ENCODE results near the gene TXNRD3. TPM values are rescaled to one million over a fixed set of nuclear protein-coding genes. Genes with fewer than 3 reads are reported as not detected.

Gene TXNRD3
- total RNA-seq, 3 donors from 2014 or later = 11.8 to 19.3 (median 16.4) TPM

GRCh38 chr3:126622694-126623093 lies 32.2 kb downstream of the TXNRD3 start:
- DNase-seq (ENCODE audit: low spot score in 2 of 2) = no peak
- no peak overlapping the region for H3K27ac ChIP-seq
- H3K9me3 ChIP-seq = no peaks in the 10 kb centered on the region
- H3K36me3 ChIP-seq = no peaks in the 10 kb centered on the region
- H3K27me3 ChIP-seq = no peaks in the 10 kb centered on the region
- H3K4me1 ChIP-seq = no peaks in the 10 kb centered on the region
- TF ChIP-seq POLR2AphosphoS5 (IDR thresholded peaks at IDR 0.05) (no peak), POLR2A (IDR thresholded peaks at IDR 0.05) (no peak)
- TF ChIP-seq, protein P1, sequence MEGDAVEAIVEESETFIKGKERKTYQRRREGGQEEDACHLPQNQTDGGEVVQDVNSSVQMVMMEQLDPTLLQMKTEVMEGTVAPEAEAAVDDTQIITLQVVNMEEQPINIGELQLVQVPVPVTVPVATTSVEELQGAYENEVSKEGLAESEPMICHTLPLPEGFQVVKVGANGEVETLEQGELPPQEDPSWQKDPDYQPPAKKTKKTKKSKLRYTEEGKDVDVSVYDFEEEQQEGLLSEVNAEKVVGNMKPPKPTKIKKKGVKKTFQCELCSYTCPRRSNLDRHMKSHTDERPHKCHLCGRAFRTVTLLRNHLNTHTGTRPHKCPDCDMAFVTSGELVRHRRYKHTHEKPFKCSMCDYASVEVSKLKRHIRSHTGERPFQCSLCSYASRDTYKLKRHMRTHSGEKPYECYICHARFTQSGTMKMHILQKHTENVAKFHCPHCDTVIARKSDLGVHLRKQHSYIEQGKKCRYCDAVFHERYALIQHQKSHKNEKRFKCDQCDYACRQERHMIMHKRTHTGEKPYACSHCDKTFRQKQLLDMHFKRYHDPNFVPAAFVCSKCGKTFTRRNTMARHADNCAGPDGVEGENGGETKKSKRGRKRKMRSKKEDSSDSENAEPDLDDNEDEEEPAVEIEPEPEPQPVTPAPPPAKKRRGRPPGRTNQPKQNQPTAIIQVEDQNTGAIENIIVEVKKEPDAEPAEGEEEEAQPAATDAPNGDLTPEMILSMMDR (IDR thresholded peaks at IDR 0.05) = no peak
- no peak overlapping the region for H3K4me3 ChIP-seq
- intact Hi-C loops (cut with DNase I; ENCODE audit: low total_unique reads) = no loop called here

DNA sequence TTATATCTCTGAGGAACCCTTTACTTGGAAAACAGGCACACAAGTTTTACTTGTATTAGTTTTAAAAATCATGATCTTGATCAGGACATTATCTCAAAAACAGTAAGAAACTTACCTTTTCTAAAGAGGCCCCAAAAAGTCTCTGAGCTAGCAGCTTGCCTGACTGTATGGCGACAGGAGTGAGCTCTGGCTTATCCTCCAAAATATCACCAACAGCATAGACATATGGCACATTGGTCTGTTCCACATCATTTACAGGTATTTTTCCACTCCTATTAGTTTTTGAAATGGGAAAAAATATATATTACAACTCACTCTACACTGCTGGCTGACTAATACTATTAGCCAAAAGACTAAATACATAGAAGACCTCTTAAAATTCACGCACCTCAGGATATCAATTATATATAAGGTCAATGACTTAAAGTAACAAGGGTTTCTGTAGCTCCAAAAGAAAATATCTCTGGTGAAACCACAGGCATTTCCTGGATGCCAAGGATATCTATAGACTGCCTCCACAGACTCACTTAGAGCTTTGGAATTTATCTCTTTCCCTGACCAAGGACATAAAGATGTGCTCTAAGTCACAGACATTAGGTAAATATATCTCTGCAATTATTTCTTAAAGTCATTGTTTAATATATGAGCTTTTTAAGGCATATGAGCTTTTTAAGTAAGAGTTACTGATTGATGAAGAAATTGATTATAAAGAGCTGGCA lies 33.1 kb downstream of the TXNRD3 start:
- no peak overlapping the region for H3K27ac ChIP-seq

DNA sequence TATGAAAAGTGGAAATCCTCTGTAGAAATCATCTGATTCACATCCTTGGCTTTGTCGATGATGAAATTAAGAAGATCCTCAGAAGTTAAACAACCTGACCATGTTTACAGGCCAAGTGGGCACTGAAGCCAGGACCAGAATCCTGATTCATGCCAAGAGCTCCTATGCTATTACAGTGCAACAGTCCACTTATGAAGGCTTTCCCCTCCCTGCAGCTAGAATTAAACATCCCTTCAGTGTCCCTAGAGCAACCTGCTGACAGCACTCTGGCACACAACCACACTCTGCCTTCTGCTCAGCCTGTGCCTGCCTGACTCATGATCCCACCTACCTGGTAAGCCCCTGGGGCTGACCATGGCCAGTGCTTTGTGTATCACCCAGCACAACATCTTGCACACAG lies 33.8 kb downstream of the TXNRD3 start:
- no peak for DNase-seq (ENCODE audit: low spot score in 2 of 2)
- no peak overlapping the region for H3K27ac ChIP-seq
- no peaks in the 10 kb centered on the region for H3K9me3 ChIP-seq
- H3K36me3 ChIP-seq = peaks cover 2% of the 10 kb centered on the region
- H3K27me3 ChIP-seq = no peaks in the 10 kb centered on the region
- intact Hi-C loops (cut with DNase I; ENCODE audit: low total_unique reads) = no loop called here
- no peak for TF ChIP-seq POLR2AphosphoS5 (IDR thresholded peaks at IDR 0.05)
- TF ChIP-seq, protein P1 (IDR thresholded peaks at IDR 0.05) = no peak
- TF ChIP-seq POLR2A (IDR thresholded peaks at IDR 0.05) = no peak
- no peak overlapping the region for H3K4me3 ChIP-seq
- H3K4me1 ChIP-seq = no peaks in the 10 kb centered on the region

More for the DNA sequence above, 33.1 kb downstream of the TXNRD3 start:
- intact Hi-C loops (cut with DNase I; ENCODE audit: low total_unique reads) = no loop called here
- no peak for DNase-seq (ENCODE audit: low spot score in 2 of 2)
- Histone ChIP-seq H3K27me3 (no peaks in the 10 kb centered on the region), H3K4me1 (no peaks in the 10 kb centered on the region), H3K36me3 (no peaks in the 10 kb centered on the region), H3K9me3 (no peaks in the 10 kb centered on the region), H3K4me3 (no peak overlapping the region)
- TF ChIP-seq POLR2A (IDR thresholded peaks at IDR 0.05) (no peak), POLR2AphosphoS5 (IDR thresholded peaks at IDR 0.05) (no peak)
- TF ChIP-seq, protein P1 (IDR thresholded peaks at IDR 0.05) = no peak

- TF ChIP-seq, protein P1 (IDR thresholded peaks at IDR 0.05) = no peak
- TF ChIP-seq POLR2AphosphoS5 (IDR thresholded peaks at IDR 0.05) (no peak), POLR2A (IDR thresholded peaks at IDR 0.05) (no peak)
- intact Hi-C loops (cut with DNase I; ENCODE audit: low total_unique reads) = loop anchor here (1.0 kb wide), 1 partner anchor 46 kb away; no protein-coding TSS in a partner anchor
- Histone ChIP-seq H3K4me3 (no peak overlapping the region), H3K27me3 (no peaks in the 10 kb centered on the region), H3K9me3 (no peaks in the 10 kb centered on the region), H3K27ac (no peak overlapping the region), H3K36me3 (peaks cover 3% of the 10 kb centered on the region), H3K4me1 (no peaks in the 10 kb centered on the region)
- DNase-seq (ENCODE audit: low spot score in 2 of 2) = no peak
Measured at GRCh38 chr3:126620738-126621137, 34.2 kb downstream of the TXNRD3 start.

DNA sequence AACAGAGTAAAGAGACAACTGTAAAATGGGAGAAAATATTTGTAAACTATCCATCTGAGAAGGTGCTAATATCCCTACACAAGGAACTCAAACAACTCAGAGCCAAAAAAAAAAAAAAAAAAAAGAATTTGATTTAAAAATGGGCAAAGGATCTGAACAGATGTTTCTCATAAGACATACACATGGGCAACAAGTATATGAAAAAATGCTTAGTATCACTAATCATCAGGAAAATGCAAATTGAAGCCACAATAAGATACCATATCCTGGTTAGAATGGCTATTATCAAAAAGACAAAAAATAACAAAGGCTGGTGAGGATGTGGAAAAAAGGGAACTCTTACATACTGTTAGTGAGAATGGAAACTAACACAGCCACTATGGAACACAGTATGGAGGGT lies 36.2 kb downstream of the TXNRD3 start:
- no peaks in the 10 kb centered on the region for H3K9me3 ChIP-seq
- intact Hi-C loops (cut with DNase I; ENCODE audit: low total_unique reads) = no loop called here
- no peak overlapping the region for H3K4me3 ChIP-seq
- no peak for TF ChIP-seq POLR2A (IDR thresholded peaks at IDR 0.05)
- no peak for TF ChIP-seq POLR2AphosphoS5 (IDR thresholded peaks at IDR 0.05)
- TF ChIP-seq, protein P1 (IDR thresholded peaks at IDR 0.05) = no peak
- peaks cover 3% of the 10 kb centered on the region for H3K36me3 ChIP-seq
- H3K27ac ChIP-seq = no peak overlapping the region
- no peak for DNase-seq (ENCODE audit: low spot score in 2 of 2)
- no peaks in the 10 kb centered on the region for H3K27me3 ChIP-seq
- no peaks in the 10 kb centered on the region for H3K4me1 ChIP-seq

Data from breast epithelium (tissue), 4 donors.